Fibroblast of skin of scalp (primary cell): Measurements from ENCODE around the gene ASPRV1.

Experiments used
- DNase-seq: peaks from one replicate; pipeline ENCODE4 v3.0.0-alpha.2; 2013

ASPRV1 gene

DNA sequence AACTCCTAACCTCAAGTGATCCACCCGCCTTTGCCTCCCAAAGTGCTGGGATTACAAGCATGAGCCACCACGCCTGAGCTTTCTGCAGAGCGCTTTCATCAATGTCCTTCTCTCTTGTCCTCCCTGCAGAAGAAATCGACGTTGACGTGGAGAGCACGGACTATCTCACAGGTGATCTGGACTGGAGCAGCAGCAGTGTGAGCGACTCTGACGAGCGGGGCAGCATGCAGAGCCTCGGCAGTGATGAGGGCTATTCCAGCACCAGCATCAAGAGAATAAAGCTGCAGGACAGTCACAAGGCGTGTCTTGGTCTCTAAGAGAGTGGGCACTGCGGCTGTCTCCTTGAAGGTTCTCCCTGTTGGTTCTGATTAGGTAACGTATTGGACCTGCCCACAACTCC, 23.5 kb downstream of the ASPRV1 start:
- no peak for DNase-seq

DNA sequence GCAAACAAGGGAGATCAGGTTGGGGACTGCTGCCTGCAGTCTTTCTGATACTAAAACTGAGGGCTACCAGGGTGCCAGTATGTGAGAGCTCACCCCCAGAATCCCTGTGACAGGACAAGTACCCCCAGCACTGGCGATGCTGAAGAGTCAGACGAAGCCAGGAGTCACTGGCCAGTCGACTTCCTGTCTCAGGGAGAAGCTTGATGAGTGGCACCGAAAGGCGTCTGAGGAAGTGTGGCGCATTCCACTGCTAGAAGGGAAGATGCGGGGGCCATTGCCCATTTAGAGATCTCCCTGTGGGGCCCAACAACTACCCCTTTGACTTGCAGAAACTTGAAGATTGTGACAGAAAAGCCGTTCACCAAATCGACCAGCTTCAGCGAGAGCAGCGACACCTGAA, 24.5 kb downstream of the ASPRV1 start:
- peak; percentile 43 for DNase-seq

GRCh38 chr2:69935011-69935410, 26.4 kb downstream of the ASPRV1 start:
- no peak for DNase-seq

DNA sequence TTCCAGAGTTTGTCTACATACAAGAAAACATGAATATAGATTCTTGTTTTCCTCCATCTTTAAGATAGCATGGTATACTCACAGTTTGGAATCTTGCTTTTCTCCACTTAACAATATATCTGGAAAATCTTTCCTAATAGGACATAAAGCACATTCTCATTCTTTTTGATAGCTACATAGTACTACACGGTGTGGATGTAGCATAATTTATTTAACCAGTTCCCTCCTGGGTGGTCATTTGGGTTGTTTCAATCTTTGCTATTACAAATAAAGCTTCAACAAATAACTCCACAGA, 26.9 kb downstream of the ASPRV1 start:
- no peak for DNase-seq

GRCh38 chr2:69933839-69934613, 27.4 kb downstream of the ASPRV1 start:
- DNase-seq: peak; percentile 82

DNA sequence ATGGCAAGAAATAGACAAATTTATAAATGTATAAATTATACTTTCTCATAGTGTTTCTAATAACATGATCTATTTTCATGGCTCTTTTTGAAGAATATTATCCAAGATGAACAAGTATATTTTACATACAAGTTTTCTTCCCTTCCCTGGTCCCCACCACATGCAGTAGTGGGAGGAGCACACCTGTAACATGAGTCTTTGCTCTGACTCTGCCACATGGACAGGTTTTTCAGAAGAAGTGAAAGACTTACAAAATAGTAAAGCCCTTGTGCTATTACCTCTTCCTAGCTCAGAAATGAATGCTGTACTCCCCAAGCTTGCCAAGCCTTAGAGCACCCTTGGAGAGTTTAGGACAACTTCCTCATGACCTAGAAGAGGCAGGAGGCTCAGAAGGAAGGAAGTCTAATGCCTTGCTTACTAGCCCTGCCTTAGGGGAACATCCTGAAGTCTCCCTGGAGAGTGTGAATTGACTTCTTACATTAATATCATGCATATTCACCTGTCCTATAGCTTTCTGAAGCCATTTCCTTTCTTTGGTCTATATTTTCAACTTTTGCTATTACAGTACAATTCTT, 28.1 kb downstream of the ASPRV1 start:
- no peak for DNase-seq

GRCh38 chr2:69932596-69932922, 28.9 kb downstream of the ASPRV1 start:
- no peak for DNase-seq

- no peak for DNase-seq
Measured at GRCh38 chr2:69931832-69932595, 29.4 kb downstream of the ASPRV1 start.

DNA sequence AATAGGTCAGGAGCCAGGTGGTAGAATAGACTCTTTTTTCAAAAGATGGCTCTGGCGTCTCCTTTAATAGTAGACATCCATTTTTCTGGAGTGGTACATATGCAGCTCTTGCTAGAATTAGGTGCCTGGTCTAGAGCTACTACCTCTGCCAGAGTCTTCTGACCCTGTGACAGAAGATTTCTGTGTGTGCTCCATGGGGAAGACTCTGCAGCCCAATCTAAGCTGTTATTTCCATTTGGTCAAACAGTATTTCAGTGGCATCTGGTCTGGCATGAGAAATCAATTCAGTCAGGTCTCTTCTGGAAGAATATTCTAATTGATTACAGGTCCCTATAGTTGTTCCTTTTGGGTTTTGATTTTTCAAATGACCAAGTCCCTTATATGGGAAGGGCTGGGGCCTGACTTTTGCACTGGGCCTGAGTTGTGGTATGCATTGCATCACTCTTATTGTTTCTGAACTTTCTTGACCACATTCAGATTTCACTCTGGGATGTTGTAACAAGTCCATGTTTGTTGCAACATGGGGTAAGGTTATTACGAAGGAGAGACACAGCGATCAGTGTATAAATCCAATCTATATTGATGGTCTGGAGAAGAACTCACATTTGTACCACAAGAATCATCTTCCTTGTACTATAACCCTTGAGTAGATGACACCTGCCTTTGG, 34.4 kb downstream of the ASPRV1 start:
- DNase-seq: peak; percentile 22

DNA sequence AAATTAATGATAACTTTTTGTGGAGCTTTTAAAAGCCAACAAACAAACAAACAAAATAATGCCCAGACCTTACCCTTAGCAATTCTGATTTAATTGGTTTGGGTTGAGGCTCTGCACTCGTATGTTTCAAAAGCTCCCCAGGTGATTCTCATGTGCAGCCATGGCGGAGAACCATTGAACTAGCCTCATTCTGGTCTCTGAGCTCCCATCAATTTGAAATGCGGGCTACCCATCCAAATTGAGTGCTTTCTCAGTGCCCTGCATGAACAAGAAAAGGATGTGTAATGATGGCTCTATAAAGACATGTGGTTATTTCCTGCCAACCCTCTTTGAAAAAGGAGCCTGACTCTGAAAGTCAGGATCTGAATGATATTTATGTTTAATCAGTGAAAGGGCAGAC, 38.3 kb downstream of the ASPRV1 start:
- DNase-seq: no peak

DNA sequence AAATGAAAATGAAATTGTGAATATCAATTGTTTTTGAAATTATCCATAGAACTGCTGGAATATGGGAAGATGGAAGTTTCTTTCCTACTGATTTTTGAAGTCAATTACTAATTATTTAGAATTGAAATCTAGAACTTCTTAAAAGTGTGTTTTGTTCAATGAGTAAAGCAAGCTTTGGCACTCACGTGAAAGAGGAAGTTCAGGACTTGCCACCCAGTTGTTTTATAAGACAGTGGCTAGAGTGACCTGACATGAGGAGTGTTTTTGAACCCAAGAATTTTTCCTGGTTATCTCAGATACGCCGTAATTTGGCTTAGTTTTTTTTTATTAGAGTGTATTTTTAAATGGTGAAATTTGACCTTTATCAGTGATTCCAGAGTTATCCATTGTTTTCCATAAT, 43.0 kb downstream of the ASPRV1 start:
- DNase-seq: no peak

DNA sequence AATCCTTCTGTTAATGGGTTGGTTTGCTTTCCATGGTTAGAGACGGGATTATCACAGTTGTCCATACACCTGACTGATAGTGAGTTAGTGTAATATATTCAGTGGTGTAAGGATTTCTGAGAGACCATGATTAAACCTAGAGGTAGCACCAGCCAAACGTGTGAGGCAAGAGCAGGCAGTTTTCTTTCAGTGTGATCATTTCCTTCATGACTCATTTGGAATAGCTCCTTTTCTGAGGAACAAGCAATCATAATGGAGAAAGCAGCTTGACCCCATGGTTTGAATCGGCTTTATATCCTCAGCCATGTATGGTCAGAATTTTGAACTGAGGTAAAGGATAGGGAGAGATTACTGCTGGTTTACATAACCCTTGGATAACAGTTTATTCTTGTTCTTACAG, 43.6 kb downstream of the ASPRV1 start:
- peak; percentile 65 for DNase-seq

DNA sequence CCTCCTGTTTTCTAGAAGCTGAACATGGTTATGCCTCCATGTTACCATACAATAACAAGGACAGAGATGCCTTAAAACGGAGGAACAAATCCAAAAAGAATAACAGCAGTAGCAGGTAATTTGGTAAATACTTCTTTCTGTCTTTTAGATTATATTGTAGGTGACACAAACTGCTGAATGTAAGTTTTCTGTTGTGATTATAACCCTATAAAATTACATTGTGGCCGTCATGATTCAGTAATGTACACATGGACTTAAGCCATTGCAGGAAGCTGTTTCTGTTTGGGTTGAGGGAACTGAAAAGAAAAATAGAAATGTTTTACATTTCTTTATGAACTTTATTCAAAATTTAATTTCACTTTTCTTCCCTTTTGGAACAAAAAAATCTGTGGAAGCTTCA, 45.3 kb downstream of the ASPRV1 start:
- DNase-seq: no peak

DNA sequence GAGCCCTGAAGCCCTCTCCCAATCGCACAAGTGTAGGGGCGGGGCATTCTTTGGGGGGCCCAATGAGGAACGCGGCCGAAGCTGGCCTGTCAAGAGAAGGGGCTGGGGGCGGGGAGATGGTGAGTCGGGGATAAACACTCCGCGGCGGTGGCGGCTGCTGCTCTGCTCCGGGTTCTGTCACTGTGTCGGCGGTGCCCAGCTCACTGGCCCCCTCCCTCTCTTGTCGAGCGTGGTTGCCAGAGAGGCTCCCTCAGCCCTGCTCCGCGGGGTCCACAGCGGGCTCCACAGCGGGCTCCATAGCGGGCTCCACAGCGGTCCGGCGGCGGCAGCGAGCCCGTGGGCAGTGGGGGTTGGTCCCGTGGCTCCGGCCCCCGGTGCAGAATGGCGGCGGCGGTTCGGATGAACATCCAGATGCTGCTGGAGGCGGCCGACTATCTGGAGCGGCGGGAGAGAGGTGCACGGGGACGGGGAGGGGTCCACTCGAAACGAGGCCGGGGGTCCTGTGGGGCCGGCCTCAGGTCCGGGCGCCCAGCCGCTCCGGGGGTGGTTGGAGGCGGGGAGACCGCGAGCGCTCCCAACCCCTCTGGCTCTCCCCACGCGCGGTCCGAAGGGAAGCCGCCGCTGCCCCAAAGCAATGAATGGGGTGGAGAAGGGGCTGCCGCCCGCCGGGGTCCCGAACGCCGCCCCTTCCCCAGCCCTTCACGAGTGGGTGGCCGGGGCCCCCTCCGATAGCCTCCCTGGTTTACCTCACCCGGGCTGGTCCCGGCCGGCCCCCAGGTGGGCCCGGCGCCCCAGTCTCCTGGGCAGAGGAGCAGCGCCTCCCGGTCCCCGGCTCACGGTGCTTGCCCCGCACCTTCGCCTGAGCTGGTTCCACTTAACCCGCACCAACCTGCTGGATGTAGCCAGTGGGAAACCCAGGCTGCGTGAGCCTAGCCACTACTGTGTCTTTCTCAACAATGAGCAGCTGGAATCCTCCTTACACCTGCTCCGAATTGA, 46.2 kb downstream of the ASPRV1 start, which contains the start of gene MXD1:
TSS of gene MXD1 (plus strand) at position 160 of the 996 bp plus-strand sequence. CDS start at position 382, 222 bp downstream.
- DNase-seq: no peak

DNA sequence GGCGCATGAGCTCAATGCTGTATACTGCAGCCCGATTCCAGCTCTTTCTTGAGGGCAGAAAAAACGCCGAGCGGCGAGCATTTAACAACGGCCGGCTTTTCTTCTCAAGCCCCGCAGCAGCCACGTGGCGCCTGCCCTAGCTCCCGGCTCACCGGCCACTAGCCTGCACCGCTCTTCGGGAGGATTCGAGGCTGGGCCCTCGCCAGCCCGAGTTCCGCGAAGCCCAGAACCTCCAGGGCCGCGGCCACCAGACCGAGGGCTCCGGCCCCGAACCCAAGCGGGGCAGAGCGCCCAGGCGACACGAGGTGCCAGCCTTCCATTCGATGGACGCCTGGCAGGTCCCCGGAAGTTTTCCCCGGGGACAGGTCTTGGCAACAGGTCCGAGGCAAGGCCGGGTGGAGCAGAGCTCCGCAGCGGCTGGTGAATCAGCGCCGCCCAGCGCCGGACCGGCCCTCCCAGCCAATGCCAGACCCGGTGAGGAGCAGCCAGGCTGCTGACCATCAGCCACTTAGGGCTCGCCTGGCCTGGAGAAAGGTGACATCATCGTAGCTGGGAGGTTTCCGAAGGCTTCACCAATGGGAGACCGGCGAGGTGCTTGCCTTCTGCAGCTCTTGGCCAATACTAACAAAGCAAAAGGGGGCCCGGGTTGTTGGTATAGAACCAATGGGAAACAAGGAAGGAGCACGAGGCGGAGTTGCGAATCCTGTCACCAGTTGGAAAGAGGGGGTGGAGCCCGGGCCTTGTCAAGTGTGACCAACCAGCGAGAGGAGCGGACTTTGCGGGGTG, 47.1 kb downstream of the ASPRV1 start:
- peak; percentile 100 for DNase-seq

- peak; percentile 68 for DNase-seq
Measured at GRCh38 chr2:69911985-69912563, 49.4 kb downstream of the ASPRV1 start.
